GM19452 (cell line): Measurements from ENCODE around the gene AGER.

Experiments used
- ATAC-seq: cut with Tn5 transposase; IDR thresholded peaks from one replicate; pipeline ENCODE4 v1.9.1; 2021; ENCODE audit not compliant: unreplicated experiment

AGER gene

GRCh38 chr6:32173051-32173727 is 10.9 kb downstream of the AGER start:
- no peak for ATAC-seq

- ATAC-seq: no peak
Measured at GRCh38 chr6:32171234-32171633, 12.8 kb downstream of the AGER start.

GRCh38 chr6:32170294-32170693 is 13.8 kb downstream of the AGER start:
- ATAC-seq: no peak

GRCh38 chr6:32168807-32169591 is 15.1 kb downstream of the AGER start:
- no peak for ATAC-seq

GRCh38 chr6:32168350-32168749 is 15.7 kb downstream of the AGER start:
- no peak for ATAC-seq

- ATAC-seq: no peak
Measured at GRCh38 chr6:32167761-32168262, 16.2 kb downstream of the AGER start.

- no peak for ATAC-seq
Measured at GRCh38 chr6:32167154-32167760, 16.8 kb downstream of the AGER start.

- ATAC-seq: no peak
Measured at GRCh38 chr6:32166411-32167061, 17.5 kb downstream of the AGER start.

- no peak for ATAC-seq
Measured at GRCh38 chr6:32164295-32164694, 19.8 kb downstream of the AGER start, which contains the start of gene EGFL8. Gene EGFL8, plus strand, starts transcription at chr6:32164595. Its CDS starts 1,571 bp downstream, at chr6:32166166.

- ATAC-seq: no peak
Measured at GRCh38 chr6:32163559-32164258, 20.3 kb downstream of the AGER start.

GRCh38 chr6:32158052-32158451 is 26.0 kb downstream of the AGER start:
- ATAC-seq: no peak

GRCh38 chr6:32156891-32157290 is 27.2 kb downstream of the AGER start:
- ATAC-seq: no peak

GRCh38 chr6:32154514-32155161 is 29.4 kb downstream of the AGER start:
- no peak for ATAC-seq

- ATAC-seq: no peak
Measured at GRCh38 chr6:32153564-32154513, 30.2 kb downstream of the AGER start, which contains the start of gene PPT2. Gene PPT2, plus strand, starts transcription at chr6:32154141. Its CDS starts 454 bp downstream, at chr6:32154595.

- no peak for ATAC-seq
Measured at GRCh38 chr6:32152769-32153563, 31.1 kb downstream of the AGER start.

GRCh38 chr6:32151863-32152768 is 31.9 kb downstream of the AGER start, which contains the start of gene PRRT1:
Gene PRRT1, minus strand, starts transcription at chr6:32151939. Its CDS starts 112 bp downstream, at chr6:32151827.
- no peak for ATAC-seq
